Measurements from ENCODE around the gene GSE1. TPM values are rescaled to one million over a fixed set of nuclear protein-coding genes. Genes with fewer than 3 reads are reported as not detected.

Gene GSE1
- total RNA-seq (2022; extraction: Qiagen RNA extraction), result 18.4 to 24.1 TPM (median 21.9 TPM) in 5 replicates

GRCh38 chr16:85612801-85613603, at the start of gene GSE1:
Gene GSE1 (plus strand): TSS chr16:85613322. CDS start chr16:85613392, 70 bp downstream.

GRCh38 chr16:85688586-85689284, 75.6 kb downstream of the GSE1 start, which contains the start of gene GINS2:
Gene GINS2 (minus strand): TSS chr16:85688954. CDS start chr16:85688898, 56 bp downstream.

Other genes with a start within 250 kb of the GSE1 start
- 28.0 to 32.0 TPM (median 30.8 TPM) in 5 replicates for gene GINS2, start 75.6 kb downstream of the GSE1 start, total RNA-seq (2022; extraction: Qiagen RNA extraction)
- 12.3 to 19.5 TPM (median 15.1 TPM) in 5 replicates for gene C16orf74, start 137.8 kb downstream of the GSE1 start, total RNA-seq (2022; extraction: Qiagen RNA extraction)
- gene EMC8, start 186.2 kb downstream of the GSE1 start, total RNA-seq (2022; extraction: Qiagen RNA extraction), result 58.1 to 72.5 TPM (median 71.5 TPM) in 5 replicates
- 777 to 814 TPM (median 793 TPM) in 5 replicates for gene COX4I1, start 186.4 kb downstream of the GSE1 start, total RNA-seq (2022; extraction: Qiagen RNA extraction)